GM19023 (cell line): Measurements from ENCODE around the gene PKNOX2.

ENCODE experiments used
- ATAC-seq: cut with Tn5 transposase; IDR thresholded peaks from one replicate; pipeline ENCODE4 v1.9.1; 2021; ENCODE audit warnings: mild to moderate bottlenecking, moderate library complexity; ENCODE audit not compliant: unreplicated experiment

PKNOX2 gene

GRCh38 chr11:125455851-125456250, 291.3 kb downstream of the PKNOX2 start:
- ATAC-seq = no peak

GRCh38 chr11:125457814-125458343, 293.3 kb downstream of the PKNOX2 start:
- no peak for ATAC-seq

DNA sequence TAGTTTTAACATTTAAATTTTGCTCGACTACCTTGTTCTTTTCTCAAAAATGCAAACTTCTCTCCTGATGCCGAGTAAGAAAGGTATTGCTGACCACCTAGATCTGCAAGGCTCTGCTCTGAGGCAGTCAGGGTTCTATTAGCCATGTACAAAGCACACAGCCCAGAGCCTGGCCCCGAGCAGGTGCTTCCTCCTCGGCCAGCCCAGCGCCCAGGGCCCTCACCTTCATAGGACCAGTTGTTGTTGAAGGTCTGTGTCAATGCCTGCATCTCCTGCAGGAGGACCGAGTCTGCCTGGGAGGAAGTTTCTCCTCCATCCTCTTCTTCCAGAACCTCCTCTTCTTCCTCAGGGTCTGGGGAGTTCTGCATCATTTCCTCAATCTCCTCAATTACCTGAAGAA, 295.7 kb downstream of the PKNOX2 start:
- ATAC-seq = no peak

DNA sequence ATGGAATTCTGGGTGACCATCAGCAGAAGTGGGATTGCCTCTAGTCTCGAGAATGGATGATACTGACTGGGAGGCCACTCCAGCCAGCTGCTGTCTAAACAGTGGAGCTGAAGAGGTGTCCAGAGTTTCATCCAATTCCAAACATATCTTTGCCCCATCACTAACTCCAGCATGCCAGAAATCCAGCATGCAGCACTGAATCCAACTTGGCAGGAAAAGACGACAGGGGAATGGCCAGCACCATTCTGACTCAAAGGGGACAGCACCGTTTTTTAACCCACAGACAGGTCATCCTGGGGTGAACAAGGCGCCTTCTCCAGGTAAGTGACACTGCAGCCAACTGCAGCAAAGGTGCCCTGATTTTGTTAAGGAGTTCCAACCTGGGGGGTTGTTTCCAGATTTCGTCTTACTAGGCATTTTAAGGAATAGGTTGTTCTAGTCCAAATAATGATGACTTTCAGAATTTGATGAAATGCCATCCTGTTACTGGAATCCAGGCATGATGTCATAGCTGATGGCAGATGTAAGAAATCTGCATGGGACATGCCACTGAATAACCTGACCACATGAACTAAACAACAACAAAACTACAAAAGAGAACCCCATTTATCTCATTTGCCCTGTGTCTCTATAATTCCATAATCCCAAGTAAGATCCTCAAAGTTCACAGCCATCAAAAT, 299.2 kb downstream of the PKNOX2 start:
- ATAC-seq = no peak

GRCh38 chr11:125464270-125464662, 299.7 kb downstream of the PKNOX2 start:
- no peak for ATAC-seq

GRCh38 chr11:125464666-125465065, 300.1 kb downstream of the PKNOX2 start:
- ATAC-seq = no peak

DNA sequence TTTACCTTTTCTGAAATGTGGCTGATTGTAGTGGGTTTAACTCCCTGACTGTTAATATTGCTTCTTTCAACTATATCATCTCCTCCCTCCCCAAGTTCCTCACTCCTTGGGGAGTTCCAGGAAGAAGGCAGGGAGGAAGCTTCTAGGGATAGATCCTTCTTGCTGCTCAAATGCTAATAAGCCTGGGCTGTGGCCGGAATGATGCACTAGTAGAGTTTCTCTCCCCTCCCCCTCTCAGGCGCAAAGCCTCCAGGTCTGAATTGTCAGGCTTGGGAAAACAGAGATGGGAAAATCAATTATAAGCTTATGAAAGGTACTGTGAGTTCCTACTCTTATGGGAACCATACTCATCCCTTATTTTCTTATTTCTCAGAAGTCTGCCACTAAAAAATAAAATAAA, 300.7 kb downstream of the PKNOX2 start:
- no peak for ATAC-seq

- ATAC-seq = no peak
These were observed 301.1 kb downstream of the PKNOX2 start for GRCh38 chr11:125465701-125466100.

DNA sequence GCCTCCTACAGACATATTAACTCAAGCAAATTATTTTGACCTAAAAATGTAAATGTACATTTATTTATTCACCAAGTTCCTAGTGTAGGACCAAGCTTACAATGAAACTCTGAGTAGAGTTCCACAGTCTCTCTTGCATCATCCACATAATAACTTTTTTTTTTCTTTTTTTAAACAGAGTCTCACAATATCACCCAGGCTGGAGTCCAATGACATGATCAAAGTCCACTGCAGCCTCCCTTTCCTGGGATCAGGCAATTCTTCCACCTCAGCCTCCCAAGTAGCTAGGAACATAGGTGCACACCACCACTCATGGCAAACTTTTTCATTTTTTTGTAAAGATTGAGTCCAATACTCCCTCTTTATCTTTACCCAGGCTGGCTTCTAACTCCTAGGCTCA, 303.5 kb downstream of the PKNOX2 start:
- ATAC-seq = no peak

DNA sequence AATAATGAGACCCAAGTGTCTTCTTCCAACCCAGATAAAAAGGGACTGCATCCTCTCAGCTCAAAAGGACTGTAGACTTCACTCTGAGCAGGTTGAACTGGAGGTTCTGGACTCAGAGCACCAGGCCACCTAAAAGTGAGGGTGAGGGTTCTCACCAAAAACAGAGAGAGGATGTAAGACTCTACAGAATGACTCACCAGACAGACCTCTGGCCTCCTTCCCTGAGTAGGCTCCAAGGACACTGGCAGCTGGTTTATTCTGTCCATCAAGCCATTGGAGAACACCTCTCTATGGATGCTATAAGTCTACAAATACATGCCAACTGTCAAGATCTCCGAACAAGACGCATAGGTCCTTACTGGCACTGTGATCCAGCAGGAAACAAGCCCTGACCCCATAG, 304.3 kb downstream of the PKNOX2 start:
- no peak for ATAC-seq

DNA sequence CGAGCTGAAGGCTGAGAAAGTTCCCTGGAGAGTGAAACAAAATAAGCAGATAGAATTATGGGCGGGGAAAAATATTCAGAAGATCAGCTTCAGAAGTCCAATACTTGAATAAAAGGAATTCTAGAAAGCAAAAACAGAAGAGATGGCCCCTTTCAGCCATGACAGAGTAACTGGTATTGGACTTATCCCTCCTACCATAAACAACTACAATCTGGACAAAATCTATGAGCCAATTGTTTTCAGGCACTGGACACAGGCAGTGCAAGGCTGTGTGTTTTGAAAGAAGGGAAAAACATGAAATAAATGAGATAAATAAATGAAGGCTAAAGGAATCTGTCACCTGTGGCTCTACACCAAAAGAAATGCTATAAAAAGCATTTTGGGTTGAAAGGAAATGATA, 305.8 kb downstream of the PKNOX2 start:
- no peak for ATAC-seq

GRCh38 chr11:125476721-125477120, 312.2 kb downstream of the PKNOX2 start:
- ATAC-seq = no peak

- no peak for ATAC-seq
These were observed 314.6 kb downstream of the PKNOX2 start for GRCh38 chr11:125479137-125479536.

- no peak for ATAC-seq
These were observed 317.0 kb downstream of the PKNOX2 start for GRCh38 chr11:125481531-125481930.
